Uterus (tissue), 2 donors: ENCODE results near the gene JAK1.

Experiments used
- CTCF ChIP-seq, 4 experiments: fragments of 200-600 bp in 2 of 4; fragments of 450-650 bp in 2 of 4; sonication (generic) in 2 of 4; IDR thresholded peaks; one replicate each; pipeline ENCODE4 v1.5.1; 2016 to 2019; ENCODE audit warnings: antibody characterized with exemption in 4 of 4, mild to moderate bottlenecking in 2 of 4, moderate library complexity in 1 of 4
- POLR2A ChIP-seq, 2 donors: fragments of 450-650 bp; IDR thresholded peaks; one replicate each; pipeline ENCODE4 v1.6.1; 2016; ENCODE audit warnings: antibody characterized with exemption in 2 of 2, mild to moderate bottlenecking in 1 of 2, moderate library complexity in 1 of 2

GRCh38 chr1:64834734-64835133 lies 131.6 kb downstream of the JAK1 start:
- TF ChIP-seq CTCF (IDR thresholded peaks at IDR 0.05) (no peak), POLR2A (IDR thresholded peaks at IDR 0.05) (no peak)
